ENCODE measurements around the gene TMED9.
"Not testable (repeated sequence)": the region's sequence is repeated elsewhere in the genome, so short reads cannot be mapped to it uniquely, and the experiment has no call there.

TMED9 gene

GRCh38 chr5:177607115-177607451, 15.1 kb downstream of the TMED9 start:
- DNase-seq, result no peak

- DNase-seq, result peak; percentile 43
These were observed 15.6 kb downstream of the TMED9 start for GRCh38 chr5:177607452-177608192.

- DNase-seq, result no peak
These were observed 16.5 kb downstream of the TMED9 start for GRCh38 chr5:177608243-177609075.

- DNase-seq, result no peak
These were observed 17.4 kb downstream of the TMED9 start for GRCh38 chr5:177609076-177610059.

- DNase-seq, result no peak
These were observed 18.2 kb downstream of the TMED9 start for GRCh38 chr5:177610131-177610769.

- DNase-seq, result no peak
These were observed 18.9 kb downstream of the TMED9 start for GRCh38 chr5:177610770-177611445.

- DNase-seq, result no peak
These were observed 19.6 kb downstream of the TMED9 start for GRCh38 chr5:177611446-177612214.

GRCh38 chr5:177612215-177612673, 20.2 kb downstream of the TMED9 start:
- DNase-seq, result no peak

- no peak for DNase-seq
These were observed 28.6 kb downstream of the TMED9 start for GRCh38 chr5:177620560-177620959.

GRCh38 chr5:177624172-177624571, 32.2 kb downstream of the TMED9 start:
- not testable (repeated sequence) for DNase-seq

- DNase-seq, result not testable (repeated sequence)
These were observed 38.2 kb downstream of the TMED9 start for GRCh38 chr5:177630186-177630585.

- not testable (repeated sequence) for DNase-seq
These were observed 42.9 kb downstream of the TMED9 start for GRCh38 chr5:177634912-177635311.

GRCh38 chr5:177645462-177645861, 53.5 kb downstream of the TMED9 start:
- DNase-seq, result not testable (repeated sequence)
